ENCODE results near the gene ENOX2.

ENOX2 gene

GRCh38 chrX:130702867-130703707, 199.9 kb downstream of the ENOX2 start:
- no peak for DNase-seq

DNA sequence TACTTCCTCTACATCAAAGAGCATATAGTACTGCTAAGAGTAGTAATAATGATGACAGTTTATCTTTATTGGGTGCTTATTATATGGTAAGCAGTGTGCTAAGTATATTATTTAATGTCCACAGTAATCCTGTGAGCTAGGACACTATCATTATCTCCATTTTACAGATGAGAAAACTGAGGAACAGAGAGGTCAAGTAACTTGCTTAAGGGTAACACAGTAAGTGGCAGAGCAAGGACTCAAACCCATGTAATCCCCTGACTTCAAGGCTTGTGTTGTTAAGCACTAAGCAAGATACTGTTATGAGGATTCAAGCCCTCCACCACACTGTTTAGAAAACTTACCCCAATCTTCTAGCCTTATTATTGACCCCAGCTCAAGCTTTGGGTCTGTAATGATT, 202.4 kb downstream of the ENOX2 start:
- DNase-seq: no peak

DNA sequence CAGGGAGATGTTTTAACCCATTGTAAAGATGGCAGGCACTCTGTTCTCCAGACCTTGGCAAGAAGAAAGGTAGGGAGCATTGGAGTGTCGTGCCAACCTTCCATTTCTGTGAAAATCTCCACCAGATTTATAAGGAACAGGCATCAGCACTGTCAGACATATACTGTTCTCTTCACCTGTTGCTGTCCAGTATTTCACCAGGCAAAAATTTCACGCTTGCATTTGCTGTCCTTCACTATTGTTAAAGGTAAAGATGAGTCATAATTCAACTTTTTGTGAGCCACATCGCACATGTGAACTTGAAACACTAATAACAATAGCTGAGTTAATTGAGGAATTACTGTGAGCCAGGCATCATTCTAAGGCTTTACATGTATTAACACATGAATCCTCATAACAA, 203.4 kb downstream of the ENOX2 start:
- no peak for DNase-seq

GRCh38 chrX:130696542-130696941, 206.5 kb downstream of the ENOX2 start:
- DNase-seq: no peak

- no peak for DNase-seq
Measured at GRCh38 chrX:130695931-130696330, 207.1 kb downstream of the ENOX2 start.

GRCh38 chrX:130694983-130695382, 208.0 kb downstream of the ENOX2 start:
- no peak for DNase-seq

DNA sequence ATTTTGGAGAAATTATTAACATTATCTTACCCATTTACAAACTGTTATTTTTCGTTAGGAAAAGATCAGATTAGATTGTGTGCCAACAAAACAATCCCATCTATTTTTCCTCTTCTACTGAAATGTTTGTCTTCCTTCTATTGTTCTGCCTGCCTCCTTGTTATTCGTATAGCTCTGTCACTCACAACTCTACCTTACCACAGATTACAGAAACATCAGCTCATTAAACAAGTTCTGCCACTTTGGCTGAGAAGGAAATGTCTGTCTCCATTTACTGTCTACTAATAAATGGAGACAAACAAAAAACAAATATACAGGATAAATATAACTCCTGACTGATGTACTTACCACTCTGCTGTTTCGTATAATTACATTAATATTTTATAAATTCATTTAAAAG, 211.4 kb downstream of the ENOX2 start:
- no peak for DNase-seq

DNA sequence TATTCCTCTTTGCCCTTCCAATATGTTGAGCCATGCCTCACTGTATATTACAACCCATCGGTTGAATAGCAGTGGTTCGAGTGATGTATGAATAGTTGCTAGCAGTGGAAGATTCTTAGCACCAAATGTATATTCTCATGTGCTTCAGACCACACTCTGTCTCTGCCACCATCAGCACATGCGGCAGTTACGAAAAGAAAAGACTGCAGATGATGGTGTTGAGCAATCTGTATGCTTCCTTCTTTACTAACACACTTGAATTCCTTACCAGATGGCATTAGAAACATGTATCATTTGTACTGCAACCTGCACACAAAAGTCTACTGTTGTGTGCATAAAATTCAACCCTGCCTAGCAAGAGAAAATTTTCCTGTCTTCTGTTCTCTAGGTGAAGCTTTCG, 214.6 kb downstream of the ENOX2 start:
- no peak for DNase-seq

GRCh38 chrX:130682990-130683389, 220.0 kb downstream of the ENOX2 start:
- DNase-seq: no peak

GRCh38 chrX:130680164-130681035, 222.6 kb downstream of the ENOX2 start:
- no peak for DNase-seq

DNA sequence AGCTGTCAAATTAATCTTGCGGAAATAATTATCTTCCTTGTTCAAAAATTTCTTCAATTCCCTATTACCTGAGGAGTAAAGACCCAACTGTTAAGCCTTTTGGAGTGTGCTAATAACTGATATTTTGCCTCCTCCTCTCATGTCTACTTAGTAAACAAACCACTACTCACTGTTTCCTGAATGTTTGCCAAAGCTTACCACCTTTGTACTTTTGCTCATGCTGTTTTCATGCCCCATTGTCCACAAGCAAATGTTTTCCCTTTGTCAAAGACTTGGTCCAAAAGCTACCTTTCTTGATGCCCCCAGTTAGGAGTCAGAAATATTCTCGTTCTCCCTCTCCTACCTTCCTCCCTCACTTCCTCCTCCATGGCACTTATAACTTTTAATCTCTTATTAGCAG, 226.1 kb downstream of the ENOX2 start:
- no peak for DNase-seq

DNA sequence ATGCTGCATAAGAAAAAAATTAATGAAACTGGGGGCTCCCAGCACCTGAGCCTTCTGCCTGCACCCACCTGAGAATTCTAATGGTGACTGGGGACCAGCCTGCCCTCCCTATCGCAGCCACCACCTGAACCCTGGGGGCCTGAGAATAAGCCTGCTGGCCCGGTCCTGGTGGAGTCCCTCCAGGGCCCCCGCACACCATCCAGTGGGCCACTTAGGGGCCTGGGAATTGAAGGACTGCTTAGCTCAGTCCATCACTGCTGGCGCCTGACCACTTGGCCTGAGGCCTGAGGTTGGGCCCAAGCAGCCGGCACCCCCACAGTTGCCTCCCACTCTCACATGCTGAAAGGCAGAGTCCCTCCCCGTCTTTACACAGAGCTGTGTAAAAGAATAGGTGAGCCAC, 230.8 kb downstream of the ENOX2 start:
- no peak for DNase-seq

- DNase-seq: no peak
Measured at GRCh38 chrX:130669233-130669632, 233.8 kb downstream of the ENOX2 start.

GRCh38 chrX:130665263-130665662, 237.7 kb downstream of the ENOX2 start:
- no peak for DNase-seq

DNA sequence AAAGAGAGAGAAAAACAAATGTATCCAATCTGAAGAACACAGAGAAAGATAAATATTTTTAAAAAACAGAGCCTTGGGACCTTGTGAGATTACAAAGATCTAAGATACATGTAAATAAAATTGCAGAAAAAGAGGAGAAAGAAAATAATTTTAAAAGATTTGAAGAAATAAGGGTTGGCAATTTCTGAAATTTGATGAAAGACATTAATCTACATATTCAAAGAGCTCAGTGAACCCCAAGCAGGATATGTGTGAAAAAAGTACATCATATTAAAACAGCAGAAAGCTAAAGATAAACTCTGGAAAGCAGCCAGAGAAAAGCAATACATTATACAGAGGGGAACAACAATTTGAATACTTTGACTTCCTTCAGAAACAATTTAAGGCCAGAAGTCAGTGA, 244.7 kb downstream of the ENOX2 start:
- DNase-seq: no peak

DNA sequence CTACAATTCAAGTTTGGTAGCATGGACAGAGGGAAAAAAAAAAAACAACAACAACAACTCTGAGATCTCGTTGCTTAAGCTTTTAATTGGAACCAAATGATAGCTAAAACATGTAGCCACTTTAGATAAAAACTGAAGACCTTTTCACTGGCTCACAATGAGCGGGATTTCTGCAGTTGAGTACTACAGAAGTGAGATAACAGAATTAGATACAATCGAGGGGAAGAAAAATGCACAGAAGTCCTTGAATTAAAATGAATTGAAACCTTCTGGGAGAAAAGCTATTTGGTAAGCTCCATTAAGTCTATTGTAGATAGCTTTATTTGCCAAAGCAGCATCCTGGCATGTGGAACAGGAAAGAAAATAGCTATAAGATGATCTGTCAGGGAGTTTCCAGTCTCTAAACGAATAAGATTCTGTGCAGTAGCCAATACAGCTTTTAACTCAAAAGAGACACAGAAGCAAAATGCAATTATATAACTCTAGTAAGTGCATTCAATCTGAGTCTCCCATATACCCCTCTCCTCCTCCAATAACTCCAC, 248.5 kb downstream of the ENOX2 start:
- no peak for DNase-seq

GRCh38 chrX:130652824-130653578, 250.0 kb downstream of the ENOX2 start:
- DNase-seq: no peak

- DNase-seq: no peak
Measured at GRCh38 chrX:130649738-130650137, 253.3 kb downstream of the ENOX2 start.

- no peak for DNase-seq
Measured at GRCh38 chrX:130647468-130647867, 255.5 kb downstream of the ENOX2 start.

- no peak for DNase-seq
Measured at GRCh38 chrX:130645955-130646583, 256.9 kb downstream of the ENOX2 start.

DNA sequence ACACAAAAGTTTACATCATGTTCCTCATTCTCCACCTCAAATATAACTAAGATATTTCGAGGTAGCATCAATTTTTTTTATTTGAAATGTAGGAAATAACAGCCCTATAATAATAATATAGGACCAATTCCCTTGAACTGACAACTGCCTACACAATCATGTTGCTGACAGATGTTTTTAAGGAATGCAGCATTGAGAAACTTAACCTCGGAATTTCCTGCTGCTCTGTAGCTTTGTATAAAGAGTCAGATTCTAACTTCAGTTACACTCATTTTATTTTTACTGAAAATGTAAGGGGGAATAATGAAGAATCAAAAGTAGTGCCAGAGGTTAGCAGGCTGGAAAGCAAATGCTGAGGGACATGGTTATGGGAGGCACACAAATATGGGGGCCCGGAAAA, 265.4 kb downstream of the ENOX2 start:
- DNase-seq: no peak

GRCh38 chrX:130636277-130636676, 266.7 kb downstream of the ENOX2 start:
- DNase-seq: no peak
